Activated naive CD8-positive, alpha-beta T cell treated with anti-CD3 and anti-CD28 coated beads, Interleukin-2, amount 10 ng/mL, durations not matched to agents 7 days and 5 days (primary cell): ENCODE results near the gene SLC17A9. TPM values are rescaled to one million over a fixed set of nuclear protein-coding genes. Genes with fewer than 3 reads are reported as not detected.

Experiments used
- ATAC-seq: fragments of 150-1000 bp; cut with Tn5 transposase; one replicate; pipeline ENCODE4 v1.10.0; 2021; ENCODE audit warnings: low read depth, moderate library complexity
- POLR2A ChIA-PET: fragments of 350-600 bp; sonication (Branson Sonifier 250); formaldehyde crosslinking; loops from one replicate; lab custom pipeline; 2021; ENCODE audit warnings: antibody characterized with exemption; lab: Charles Lee
- DNase-seq: peaks from one replicate; pipeline ENCODE4 v3.0.0; 2021
- H3K27ac Mint-ChIP-seq: one replicate; pipeline ENCODE4 v1.8.0; 2022; ENCODE audit warnings: mild to moderate bottlenecking, mixed read lengths
- H3K27me3 Mint-ChIP-seq: one replicate; pipeline ENCODE4 v1.8.0; 2022; ENCODE audit warnings: mild to moderate bottlenecking, moderate library complexity, mixed read lengths
- H3K36me3 Mint-ChIP-seq: one replicate; pipeline ENCODE4 v1.8.0; 2021; ENCODE audit warnings: mild to moderate bottlenecking, mixed read lengths
- H3K4me1 Mint-ChIP-seq: one replicate; pipeline ENCODE4 v1.8.0; 2021; ENCODE audit warnings: mixed read lengths
- H3K4me3 Mint-ChIP-seq: one replicate; pipeline ENCODE4 v1.8.0; 2022; ENCODE audit warnings: mild to moderate bottlenecking, moderate library complexity, mixed read lengths
- H3K9me3 Mint-ChIP-seq: one replicate; pipeline ENCODE4 v1.8.0; 2021; ENCODE audit warnings: mixed read lengths
- total RNA-seq, 2 experiments: library from RNA; stranded (reverse); gene quantifications; one replicate each; pipeline ENCODE4 v1.2.3, GENCODE V29; 2021

SLC17A9 gene
- total RNA-seq, 2 experiments from 2014 or later: 40.9 to 43.5 TPM

DNA sequence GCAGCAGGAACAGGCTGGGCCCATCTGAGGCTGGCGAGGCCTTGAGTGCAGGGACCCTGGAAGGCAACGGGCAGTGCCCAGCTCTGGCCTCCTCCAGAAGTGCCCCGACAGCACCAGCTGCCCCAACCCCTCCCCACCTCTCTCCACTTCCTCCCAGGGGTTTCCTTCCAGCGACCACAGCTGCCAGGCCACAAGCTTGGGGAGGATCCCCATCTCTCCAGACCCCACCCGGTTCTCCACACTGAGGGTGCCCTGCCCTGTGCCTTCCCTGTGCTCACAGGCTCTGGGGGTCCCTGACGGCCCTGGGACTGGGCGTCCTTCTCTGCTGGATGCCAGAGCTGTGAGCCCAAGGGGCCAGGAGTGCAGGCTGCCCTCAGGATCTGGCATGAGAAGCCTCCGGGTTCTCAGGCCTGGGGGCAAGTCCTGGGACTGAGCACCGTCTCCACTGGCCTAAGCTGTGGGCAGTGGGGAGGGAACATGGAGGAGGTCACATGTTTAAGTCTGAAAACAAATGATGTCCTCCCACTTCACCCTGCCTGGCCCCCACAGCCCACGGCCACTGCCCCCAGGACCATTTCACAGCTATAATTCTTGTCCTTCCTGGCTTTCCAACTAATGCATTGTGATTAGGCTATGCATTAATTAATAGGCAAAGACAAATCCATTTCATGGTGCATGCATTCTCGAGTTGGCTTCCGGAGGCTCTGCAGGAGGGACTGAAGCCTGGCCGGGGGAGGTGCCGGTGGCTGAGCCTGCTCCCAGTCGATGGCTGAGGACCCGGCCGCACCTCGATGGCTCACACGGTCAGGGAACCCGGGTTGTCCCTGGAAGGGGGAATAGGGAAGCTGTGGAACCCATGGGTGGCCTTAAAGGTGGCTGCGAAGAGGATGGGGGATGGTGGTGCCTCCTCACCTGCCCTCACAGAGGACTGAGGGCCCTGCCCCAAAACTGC, 29.9 kb downstream of the SLC17A9 start:
- no peak overlapping the region for H3K4me3 Mint-ChIP-seq
- no peak for ATAC-seq
- H3K27me3 Mint-ChIP-seq: peaks cover 53% of the 10 kb centered on the region
- peak; percentile 45 for DNase-seq
- no peaks in the 10 kb centered on the region for H3K9me3 Mint-ChIP-seq
- POLR2A ChIA-PET: no interaction called here
- H3K27ac Mint-ChIP-seq: peak overlapping the region; percentile 58
- H3K4me1 Mint-ChIP-seq: peaks cover 28% of the 10 kb centered on the region
- H3K36me3 Mint-ChIP-seq: no peaks in the 10 kb centered on the region

DNA sequence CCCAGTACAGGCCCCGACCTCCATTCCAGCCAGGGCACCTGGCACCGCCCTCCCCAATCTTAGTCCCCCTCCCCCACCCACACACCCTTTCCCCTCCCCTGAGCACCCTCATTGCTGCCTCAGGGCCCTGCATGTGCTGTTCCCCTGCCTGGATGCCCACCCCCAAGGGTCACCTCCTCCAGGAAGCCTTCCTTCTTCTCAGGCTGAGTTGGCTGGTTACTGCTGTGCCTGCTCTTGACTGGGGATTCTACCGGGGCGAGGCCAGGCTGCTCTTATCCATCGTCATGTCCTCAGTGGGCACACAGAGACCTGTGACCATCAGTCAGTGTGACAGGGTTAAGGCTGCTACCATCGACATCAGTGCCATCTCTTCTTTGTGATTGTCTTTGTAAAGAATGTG, 30.7 kb downstream of the SLC17A9 start:
- Mint-ChIP-seq H3K4me3 (no peak overlapping the region), H3K36me3 (no peaks in the 10 kb centered on the region), H3K27ac (no peak overlapping the region), H3K4me1 (peaks cover 21% of the 10 kb centered on the region), H3K9me3 (no peaks in the 10 kb centered on the region), H3K27me3 (peaks cover 49% of the 10 kb centered on the region)
- POLR2A ChIA-PET: no interaction called here
- DNase-seq (no peak), ATAC-seq (no peak)

DNA sequence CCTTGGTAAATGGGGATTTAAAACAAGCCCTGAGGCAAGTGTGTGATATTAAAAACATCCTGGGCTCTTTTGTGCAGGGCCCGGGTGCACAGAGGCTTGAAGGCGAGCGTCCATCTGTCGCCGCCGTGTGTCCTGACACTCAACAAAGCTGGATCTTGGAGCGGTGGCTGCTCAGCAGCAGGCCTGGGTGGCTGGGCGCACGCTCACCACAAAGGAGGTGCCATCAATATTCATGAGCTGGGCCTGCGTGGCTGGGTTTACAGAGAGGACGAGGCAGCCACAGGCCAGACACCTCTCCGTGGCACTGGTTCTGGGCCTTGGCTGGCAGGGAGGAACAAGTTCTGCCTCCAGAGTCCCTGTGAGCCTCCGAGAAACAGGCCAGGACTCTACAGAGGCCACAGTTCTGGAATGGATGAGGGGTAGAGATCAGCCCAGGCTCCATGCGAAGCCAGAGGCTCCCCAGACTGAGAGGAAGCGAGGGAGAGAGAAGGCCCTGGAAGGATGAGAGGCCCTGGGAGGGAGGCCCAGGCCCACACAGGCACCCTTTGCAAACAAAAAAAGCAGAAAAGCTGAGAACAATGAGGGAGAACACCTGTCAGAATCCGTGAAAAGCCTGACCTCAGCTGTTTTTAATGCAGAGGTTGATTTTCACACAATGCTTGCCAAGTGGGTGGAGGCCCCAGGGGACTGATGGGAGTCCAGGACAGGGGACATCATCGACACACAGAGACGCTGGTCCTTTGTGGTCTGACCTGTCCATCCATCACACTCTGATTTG, 32.3 kb downstream of the SLC17A9 start:
- H3K4me1 Mint-ChIP-seq: peaks cover 16% of the 10 kb centered on the region
- H3K36me3 Mint-ChIP-seq: no peaks in the 10 kb centered on the region
- DNase-seq (no peak), ATAC-seq (no peak)
- POLR2A ChIA-PET: no interaction called here
- no peak overlapping the region for H3K4me3 Mint-ChIP-seq
- H3K9me3 Mint-ChIP-seq: no peaks in the 10 kb centered on the region
- H3K27ac Mint-ChIP-seq: no peak overlapping the region
- peaks cover 36% of the 10 kb centered on the region for H3K27me3 Mint-ChIP-seq

DNA sequence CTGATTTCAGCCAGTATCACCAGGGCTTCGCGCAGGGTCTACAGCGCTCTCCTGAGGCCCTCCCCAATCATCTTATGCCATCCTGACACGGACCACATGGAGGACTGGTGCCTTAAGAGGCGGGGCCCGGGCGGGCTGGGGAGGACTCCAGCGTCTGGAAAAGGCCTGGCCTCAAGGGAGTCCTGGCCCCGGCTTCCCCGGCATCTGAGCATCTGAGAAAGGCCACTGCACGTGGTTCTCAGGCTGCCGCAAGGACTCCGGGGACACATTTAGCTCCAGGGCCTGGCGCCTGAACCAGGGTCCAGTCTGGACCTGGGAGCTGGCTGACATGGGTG, 32.9 kb downstream of the SLC17A9 start:
- no peak overlapping the region for H3K4me3 Mint-ChIP-seq
- H3K27ac Mint-ChIP-seq: no peak overlapping the region
- no peaks in the 10 kb centered on the region for H3K9me3 Mint-ChIP-seq
- H3K36me3 Mint-ChIP-seq: no peaks in the 10 kb centered on the region
- POLR2A ChIA-PET: no interaction called here
- H3K27me3 Mint-ChIP-seq: peaks cover 31% of the 10 kb centered on the region
- DNase-seq (no peak), ATAC-seq (no peak)
- peaks cover 14% of the 10 kb centered on the region for H3K4me1 Mint-ChIP-seq

DNA sequence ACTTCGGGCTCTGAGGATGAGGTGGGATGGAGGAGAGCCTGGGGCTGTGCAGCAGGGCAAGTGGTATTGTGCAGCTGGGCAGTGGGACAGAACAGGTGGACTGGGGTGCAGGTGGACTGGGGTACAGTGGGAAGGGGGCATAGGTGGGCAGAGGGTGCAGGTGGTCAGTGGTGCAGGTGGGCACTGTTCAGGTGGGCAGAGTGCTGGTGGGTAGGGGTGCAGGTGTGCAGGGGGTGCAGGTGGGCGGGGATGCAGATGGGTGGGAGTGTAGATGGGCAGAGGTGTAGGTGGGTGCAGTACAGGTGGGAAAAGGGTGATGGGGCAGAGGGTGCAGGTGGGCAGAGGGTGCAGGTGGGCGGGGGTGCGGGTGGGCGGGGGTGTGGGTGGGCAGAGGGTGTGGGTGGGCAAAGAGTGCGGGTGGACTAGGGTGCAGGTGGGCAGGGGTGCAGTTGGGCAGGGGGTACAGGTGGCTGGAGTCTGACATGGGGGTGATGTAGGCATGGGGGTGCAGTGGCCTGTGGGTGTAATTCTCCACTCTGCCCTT, 33.8 kb downstream of the SLC17A9 start:
- no peak overlapping the region for H3K4me3 Mint-ChIP-seq
- no peaks in the 10 kb centered on the region for H3K36me3 Mint-ChIP-seq
- H3K9me3 Mint-ChIP-seq: no peaks in the 10 kb centered on the region
- H3K27me3 Mint-ChIP-seq: peaks cover 24% of the 10 kb centered on the region
- ATAC-seq: no peak
- DNase-seq: no peak
- peak overlapping the region; percentile 44 for H3K27ac Mint-ChIP-seq
- POLR2A ChIA-PET: no interaction called here
- H3K4me1 Mint-ChIP-seq: peaks cover 10% of the 10 kb centered on the region

DNA sequence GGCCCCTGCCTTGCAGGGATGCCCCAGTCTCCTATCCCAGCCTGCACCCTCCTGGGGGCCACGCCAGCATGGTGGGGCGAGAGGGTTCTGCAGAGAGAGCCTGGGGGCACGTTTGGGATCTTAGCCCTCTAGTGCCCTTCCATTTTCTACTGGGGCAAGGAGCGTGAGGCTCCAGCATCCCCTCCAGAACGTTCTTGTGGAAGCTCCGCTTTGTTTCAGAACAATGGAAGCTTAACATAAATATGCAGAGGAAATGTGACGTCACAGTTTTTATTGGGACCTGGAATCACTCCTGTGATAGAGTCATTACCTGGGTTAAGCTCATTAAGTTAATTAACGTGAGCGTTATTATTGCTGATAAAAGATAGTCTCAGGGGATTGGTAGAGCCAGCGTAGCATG, 34.6 kb downstream of the SLC17A9 start:
- H3K36me3 Mint-ChIP-seq: no peaks in the 10 kb centered on the region
- H3K27me3 Mint-ChIP-seq: peaks cover 19% of the 10 kb centered on the region
- H3K27ac Mint-ChIP-seq: no peak overlapping the region
- DNase-seq: no peak
- POLR2A ChIA-PET: no interaction called here
- H3K9me3 Mint-ChIP-seq: no peaks in the 10 kb centered on the region
- H3K4me1 Mint-ChIP-seq: peaks cover 5% of the 10 kb centered on the region
- no peak for ATAC-seq
- H3K4me3 Mint-ChIP-seq: no peak overlapping the region

- ATAC-seq (peak; percentile 51), DNase-seq (no peak)
- H3K27me3 Mint-ChIP-seq: peaks cover 13% of the 10 kb centered on the region
- H3K4me3 Mint-ChIP-seq: peak overlapping the region; percentile 52
- H3K9me3 Mint-ChIP-seq: no peaks in the 10 kb centered on the region
- no peaks in the 10 kb centered on the region for H3K36me3 Mint-ChIP-seq
- POLR2A ChIA-PET: no interaction called here
- H3K4me1 Mint-ChIP-seq: no peaks in the 10 kb centered on the region
- H3K27ac Mint-ChIP-seq: no peak overlapping the region
These were observed 36.7 kb downstream of the SLC17A9 start for GRCh38 chr20:62989201-62989601.

DNA sequence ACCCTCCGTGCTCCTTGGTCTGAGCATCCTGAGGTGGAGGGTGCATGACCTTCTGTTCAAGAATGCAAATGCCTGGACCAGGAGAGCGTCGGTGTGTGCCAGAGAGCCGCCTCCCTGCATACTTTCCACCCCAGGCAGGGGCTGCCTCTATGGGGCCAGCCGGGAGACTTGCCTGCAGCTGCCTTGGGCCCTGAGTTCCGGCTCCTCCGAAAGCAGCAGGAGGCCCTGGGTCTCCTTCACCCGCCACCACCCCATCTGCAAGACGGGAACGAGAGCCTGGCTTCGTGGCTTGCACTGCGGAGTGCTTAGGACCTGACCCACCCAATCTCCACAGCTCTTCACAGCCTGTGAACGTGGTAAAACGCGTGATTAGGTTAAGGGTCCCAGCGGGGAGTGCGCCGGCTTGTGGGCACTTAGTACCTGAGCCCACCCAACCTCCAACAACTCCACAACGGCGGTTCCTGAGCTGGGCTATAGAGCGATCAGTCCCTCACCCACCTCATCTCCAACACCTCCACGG, 37.9 kb downstream of the SLC17A9 start:
- DNase-seq (no peak), ATAC-seq (no peak)
- Mint-ChIP-seq H3K27me3 (peaks cover 5% of the 10 kb centered on the region), H3K4me3 (no peak overlapping the region), H3K4me1 (no peaks in the 10 kb centered on the region), H3K36me3 (no peaks in the 10 kb centered on the region), H3K27ac (no peak overlapping the region), H3K9me3 (no peaks in the 10 kb centered on the region)
- POLR2A ChIA-PET: no interaction called here

- POLR2A ChIA-PET: no interaction called here
- Mint-ChIP-seq H3K27me3 (peaks cover 5% of the 10 kb centered on the region), H3K9me3 (no peaks in the 10 kb centered on the region), H3K27ac (no peak overlapping the region), H3K4me3 (no peak overlapping the region), H3K36me3 (no peaks in the 10 kb centered on the region), H3K4me1 (no peaks in the 10 kb centered on the region)
- DNase-seq: no peak
- ATAC-seq: no peak
These were observed 38.8 kb downstream of the SLC17A9 start for GRCh38 chr20:62991196-62991807.

DNA sequence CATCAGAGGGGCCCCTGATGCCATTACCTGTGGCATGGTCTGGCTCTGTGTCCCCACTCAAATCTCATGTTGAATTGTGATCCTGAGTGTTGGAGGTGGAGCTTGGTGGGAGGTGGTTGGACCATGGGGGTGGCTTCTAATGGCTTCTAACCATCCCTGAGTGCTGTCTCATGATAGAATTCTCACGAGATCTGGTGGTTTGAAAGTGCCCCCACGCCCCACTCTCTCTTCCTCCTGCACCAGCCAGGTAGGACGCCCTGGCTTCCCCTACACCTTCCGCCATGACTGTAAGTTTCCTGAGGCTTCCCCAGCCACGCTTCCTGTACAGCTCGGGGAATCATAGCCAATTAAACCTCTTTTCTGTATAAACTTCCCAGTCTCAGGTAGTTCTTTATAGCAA, 39.4 kb downstream of the SLC17A9 start:
- H3K4me3 Mint-ChIP-seq: no peak overlapping the region
- no peak overlapping the region for H3K27ac Mint-ChIP-seq
- no peak for DNase-seq
- no peaks in the 10 kb centered on the region for H3K36me3 Mint-ChIP-seq
- no peak for ATAC-seq
- H3K9me3 Mint-ChIP-seq: no peaks in the 10 kb centered on the region
- H3K27me3 Mint-ChIP-seq: peaks cover 4% of the 10 kb centered on the region
- no peaks in the 10 kb centered on the region for H3K4me1 Mint-ChIP-seq
- POLR2A ChIA-PET: no interaction called here

DNA sequence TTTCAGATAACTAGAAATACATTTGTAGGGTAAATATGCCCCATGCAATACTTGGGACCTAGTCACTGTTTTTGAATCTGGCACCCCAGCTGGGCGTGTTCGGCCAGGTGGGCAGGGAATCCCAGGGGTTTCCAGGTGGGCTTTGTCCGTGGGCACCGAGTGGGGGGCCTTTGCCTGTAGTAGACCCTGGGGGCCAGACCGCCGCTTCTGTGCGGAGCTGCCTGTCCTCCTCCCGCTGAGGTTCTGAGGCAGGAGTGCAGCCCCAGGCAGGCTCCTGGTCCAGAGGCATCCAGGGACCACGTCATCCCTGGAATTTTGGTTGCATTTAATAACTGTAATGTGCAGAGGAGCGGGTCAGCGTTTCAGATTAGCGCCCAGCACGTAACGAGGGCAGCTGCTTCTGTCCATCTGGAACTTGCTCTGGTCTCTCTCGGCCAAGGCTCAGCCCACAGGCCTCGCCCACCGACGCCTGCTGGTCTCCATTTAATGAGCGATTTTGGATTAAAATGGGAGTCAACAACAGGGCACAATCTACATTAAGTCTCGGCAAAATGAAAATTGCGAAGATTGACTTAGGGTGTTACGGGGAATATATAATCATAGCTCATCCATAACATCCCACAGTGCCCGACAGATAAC, 41.5 kb downstream of the SLC17A9 start:
- Mint-ChIP-seq H3K27me3 (peaks cover 9% of the 10 kb centered on the region), H3K9me3 (no peaks in the 10 kb centered on the region), H3K4me1 (peaks cover 1% of the 10 kb centered on the region), H3K4me3 (no peak overlapping the region), H3K36me3 (no peaks in the 10 kb centered on the region), H3K27ac (no peak overlapping the region)
- ATAC-seq (no peak), DNase-seq (no peak)
- POLR2A ChIA-PET: no interaction called here

DNA sequence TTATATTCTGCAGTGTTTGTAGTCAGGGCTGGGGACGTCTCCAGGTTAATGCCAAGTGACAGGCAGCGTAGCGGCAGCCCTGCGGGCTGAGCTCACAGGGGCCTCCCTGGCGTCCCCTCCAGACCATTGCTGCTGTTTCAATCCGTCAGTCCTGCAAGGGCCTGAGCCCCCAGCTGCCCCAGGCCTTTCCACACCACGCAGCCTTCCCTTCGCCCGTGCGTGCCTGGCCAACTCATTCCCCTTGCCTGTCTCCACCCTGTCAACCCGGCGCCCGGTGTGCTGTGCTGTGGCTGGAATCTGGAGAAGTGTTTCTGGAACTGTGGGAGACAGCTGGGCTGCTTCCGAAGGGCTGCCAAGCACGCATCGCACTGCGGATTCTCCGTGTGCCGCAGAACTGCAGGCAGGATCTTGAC, 42.4 kb downstream of the SLC17A9 start:
- Mint-ChIP-seq H3K9me3 (no peaks in the 10 kb centered on the region), H3K27me3 (peaks cover 16% of the 10 kb centered on the region), H3K27ac (no peak overlapping the region), H3K4me1 (peaks cover 9% of the 10 kb centered on the region), H3K4me3 (no peak overlapping the region), H3K36me3 (no peaks in the 10 kb centered on the region)
- no peak for ATAC-seq
- no peak for DNase-seq
- POLR2A ChIA-PET: no interaction called here

GRCh38 chr20:62995481-62995880, 43.0 kb downstream of the SLC17A9 start:
- H3K4me3 Mint-ChIP-seq: no peak overlapping the region
- H3K9me3 Mint-ChIP-seq: no peaks in the 10 kb centered on the region
- peaks cover 9% of the 10 kb centered on the region for H3K4me1 Mint-ChIP-seq

More at GRCh38 chr20:62995481-62995880, 43.0 kb downstream of the SLC17A9 start:
- POLR2A ChIA-PET: no interaction called here
- no peaks in the 10 kb centered on the region for H3K36me3 Mint-ChIP-seq
- no peak for ATAC-seq
- no peak for DNase-seq
- no peak overlapping the region for H3K27ac Mint-ChIP-seq
- peaks cover 17% of the 10 kb centered on the region for H3K27me3 Mint-ChIP-seq
